GM18517 (cell line): ENCODE data around the gene DFFA.
A peak's percentile ranks its signal among the peaks of the same experiment; 100 is the strongest.

ENCODE experiments used
- ATAC-seq: cut with Tn5 transposase; IDR thresholded peaks from one replicate; pipeline ENCODE4 v1.9.1; 2021; ENCODE audit warnings: mild to moderate bottlenecking, moderate library complexity; ENCODE audit not compliant: unreplicated experiment

Gene DFFA, protein sequence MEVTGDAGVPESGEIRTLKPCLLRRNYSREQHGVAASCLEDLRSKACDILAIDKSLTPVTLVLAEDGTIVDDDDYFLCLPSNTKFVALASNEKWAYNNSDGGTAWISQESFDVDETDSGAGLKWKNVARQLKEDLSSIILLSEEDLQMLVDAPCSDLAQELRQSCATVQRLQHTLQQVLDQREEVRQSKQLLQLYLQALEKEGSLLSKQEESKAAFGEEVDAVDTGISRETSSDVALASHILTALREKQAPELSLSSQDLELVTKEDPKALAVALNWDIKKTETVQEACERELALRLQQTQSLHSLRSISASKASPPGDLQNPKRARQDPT

DNA sequence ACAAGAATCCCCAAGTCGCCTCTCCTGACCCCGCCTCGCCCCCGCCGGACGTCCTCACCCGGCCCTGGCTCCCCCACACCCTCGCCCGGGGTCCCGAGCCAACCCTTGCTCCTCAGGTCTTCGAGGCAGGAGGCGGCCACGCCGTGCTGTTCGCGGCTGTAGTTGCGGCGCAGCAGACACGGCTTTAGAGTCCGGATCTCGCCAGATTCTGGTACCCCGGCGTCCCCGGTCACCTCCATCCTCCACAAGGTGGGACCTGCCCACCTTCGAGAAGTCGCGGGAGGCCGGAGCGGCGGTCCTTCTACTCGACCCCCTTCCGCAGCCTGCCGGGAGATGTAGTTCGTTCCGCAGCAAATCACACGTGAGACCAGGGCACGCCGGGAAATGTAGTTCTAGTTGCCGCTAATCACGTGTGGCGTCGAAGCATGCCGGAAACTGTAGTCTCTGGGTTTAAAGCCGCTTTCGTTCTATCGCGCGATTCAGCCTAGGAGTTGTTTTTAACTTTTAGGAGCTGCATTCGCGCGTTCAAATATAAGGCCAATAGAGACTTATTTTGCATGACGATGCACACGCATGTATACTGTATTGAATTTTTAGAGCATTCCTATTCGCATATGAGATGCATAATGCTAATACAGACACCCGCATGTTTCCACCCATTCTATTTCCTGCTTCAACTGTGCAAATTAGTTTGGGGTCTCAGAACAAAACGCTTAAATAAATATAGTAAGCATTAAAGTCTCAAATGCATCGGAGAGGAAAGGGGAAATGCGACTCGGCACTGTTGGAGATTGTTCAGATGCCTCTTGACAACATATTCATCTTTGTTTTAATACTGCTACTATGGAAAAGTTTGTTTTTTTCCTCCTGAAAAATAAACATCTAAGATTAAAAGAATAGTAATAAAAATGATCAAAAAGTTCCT is at the start of gene DFFA:
Gene DFFA (minus strand): TSS at position 310 of the 925 bp plus-strand sequence. CDS start 71 bp downstream, at position 239.
- peak; percentile 80 for ATAC-seq

DNA sequence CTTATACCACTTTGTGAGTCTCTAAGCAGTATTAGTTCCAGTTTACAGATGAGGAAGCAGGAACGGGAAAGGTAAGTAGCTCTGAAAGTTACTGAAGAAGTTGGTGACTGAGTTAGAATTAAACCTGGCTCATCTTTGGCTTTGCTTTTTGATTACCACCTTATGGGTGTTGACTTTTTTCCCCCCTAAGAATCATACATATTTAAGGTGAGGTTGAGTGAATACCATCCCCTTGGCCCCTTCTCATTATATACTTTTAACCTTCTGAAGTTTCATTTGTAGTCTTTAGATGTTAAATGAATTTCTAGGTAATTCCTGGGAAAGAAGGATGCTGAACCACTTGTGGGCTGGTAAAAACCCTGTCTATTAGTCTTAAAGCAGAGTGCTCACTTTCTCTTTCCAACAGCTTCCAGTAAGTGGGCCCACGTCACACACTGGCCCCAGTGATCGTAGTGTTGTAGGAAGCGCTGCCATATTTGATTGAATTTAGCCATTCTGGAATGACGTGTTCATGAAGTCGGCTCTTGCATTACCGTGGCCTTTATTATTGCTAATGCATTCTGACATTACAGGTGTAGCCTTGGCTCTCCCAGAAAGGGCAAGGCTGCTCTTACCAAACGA is 49.3 kb upstream of the DFFA start:
- ATAC-seq, result no peak

- no peak for ATAC-seq
Measured at GRCh38 chr1:10520952-10521351, 48.6 kb upstream of the DFFA start.

DNA sequence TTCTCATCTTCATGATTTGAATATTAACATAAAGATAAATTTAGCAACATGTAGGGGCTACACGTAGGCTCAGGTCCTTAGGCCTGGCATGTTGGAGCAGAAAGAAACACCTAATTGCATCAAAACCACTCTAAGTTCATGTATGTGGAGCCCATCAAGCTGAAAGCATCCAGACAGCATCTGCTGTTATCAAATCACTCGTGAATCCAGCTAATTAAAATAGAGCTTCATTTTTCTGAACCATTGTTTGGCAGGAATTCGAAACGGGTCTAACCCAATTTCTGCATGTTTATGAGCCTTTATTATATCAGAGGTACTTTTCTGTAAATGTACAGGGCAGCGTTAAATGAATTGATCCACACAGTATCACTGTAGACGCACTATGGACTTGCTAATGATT is 48.2 kb upstream of the DFFA start:
- no peak for ATAC-seq

GRCh38 chr1:10519016-10519417 is 46.7 kb upstream of the DFFA start:
- ATAC-seq, result no peak

DNA sequence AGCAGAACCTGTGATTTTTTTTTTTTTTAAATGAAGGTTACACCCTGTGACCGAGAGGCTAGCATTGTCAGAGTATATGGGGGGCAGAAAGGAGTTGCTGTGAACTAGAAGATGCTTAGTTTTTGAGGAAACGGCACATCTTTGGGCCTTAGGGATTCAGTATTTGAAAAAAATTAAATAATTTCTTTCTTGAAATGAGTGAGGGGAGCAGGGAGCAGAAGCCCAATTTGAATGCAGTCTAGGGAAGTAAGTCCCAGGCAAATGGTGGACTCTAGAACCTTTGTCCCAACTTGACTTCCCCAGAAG is 45.3 kb upstream of the DFFA start:
- ATAC-seq, result no peak

DNA sequence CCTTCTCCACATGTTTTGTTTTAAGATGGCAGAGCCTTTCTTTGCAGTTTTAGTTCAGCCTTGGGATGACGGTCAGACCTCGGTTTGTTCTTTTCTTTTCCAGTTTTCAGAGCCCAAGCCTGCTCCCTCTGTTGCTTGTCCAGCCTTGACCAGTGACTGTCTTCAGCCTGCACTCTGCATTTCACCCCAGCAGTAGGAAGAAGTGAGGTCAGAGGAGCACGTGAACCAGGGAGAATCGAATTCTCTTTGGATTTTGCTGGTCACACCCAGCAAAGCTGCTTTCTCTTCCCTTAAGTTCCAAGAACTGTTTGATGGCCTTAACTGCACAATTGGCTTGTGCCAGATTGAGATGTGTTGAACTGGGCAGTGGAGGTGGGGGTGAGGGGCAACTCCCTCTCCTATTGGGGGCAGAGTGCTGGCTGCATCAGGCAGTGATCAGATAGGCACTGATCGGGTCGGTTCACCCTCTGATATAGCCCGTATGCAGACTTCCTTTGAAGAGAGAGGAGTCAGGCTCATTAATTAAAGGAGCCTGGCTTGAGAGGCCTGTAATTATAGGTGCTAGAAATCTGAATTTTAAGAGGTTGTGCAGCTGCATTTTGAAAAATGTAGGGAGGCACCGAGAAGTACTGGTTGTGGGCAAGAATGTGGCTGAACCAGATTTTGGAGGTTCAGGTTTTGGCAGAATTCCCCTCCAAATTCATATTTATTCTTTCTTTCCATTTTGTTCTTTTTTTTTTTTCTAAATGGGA is 44.8 kb upstream of the DFFA start:
- ATAC-seq, result no peak

DNA sequence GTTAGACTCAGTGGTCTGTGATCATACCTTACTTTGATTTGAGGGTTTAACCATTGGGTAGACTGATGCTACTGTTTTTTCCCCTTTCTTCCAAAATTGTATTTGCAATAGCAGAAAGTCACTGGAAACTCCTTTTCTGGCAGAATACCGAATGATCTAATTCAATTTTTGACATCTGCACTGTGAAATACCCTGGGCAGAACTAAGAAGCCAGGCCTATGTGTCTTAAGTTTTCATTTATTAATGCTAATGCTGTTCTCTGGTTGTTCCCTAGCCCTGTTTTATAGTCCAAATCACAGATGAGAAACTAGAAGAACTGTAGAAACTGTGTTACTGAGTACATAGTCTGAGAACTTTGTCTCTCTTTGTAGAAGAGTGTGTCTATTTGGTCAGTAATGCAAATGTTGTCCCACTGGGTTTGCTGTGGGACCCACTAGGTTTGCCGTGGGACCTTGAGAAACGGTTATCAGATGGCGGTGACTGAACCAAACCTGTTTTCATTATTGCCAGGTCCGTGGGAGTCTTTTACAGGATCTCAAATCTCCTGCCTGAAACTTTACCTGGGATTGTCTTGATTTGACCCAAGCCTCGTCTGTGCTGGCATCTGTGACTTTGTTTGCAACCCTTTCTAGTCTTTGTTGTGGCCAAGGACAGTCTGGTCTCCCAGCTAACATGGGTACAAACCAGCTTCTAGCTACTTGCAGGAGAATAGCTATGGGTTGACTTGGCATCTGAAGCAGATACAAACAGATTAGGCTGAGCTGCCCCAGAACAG is 43.8 kb upstream of the DFFA start:
- no peak for ATAC-seq

DNA sequence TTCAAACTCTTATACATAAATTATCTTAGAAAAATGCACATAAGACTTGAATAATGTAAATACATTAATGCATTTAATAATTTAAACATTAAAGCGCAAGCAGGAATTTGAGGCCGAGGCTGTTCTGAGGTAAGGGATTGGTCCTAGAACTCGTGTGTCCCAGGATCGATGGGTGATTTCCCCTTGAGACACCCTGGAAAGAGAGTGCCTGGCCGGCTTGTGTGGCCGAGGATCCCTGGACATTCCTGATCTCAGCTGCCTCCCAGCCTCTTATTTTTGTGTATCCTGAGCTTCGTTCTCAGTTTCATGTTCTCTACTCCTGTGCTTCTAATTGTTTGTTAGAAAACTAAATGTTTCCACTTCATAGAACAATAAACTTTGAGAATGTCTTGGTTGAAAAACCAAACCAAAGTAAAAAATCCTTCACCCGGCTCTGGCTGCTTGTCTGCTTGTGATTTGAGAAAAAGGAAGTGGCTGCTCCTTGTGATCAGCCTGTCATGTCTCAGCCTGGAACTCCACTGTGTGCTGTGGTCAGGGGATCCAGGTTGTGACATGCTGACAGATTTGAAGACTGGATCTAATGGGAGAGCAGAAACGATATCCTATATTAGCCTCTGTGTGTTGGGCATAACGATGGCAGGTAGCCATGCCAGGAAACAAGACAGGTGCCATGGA is 43.1 kb upstream of the DFFA start:
- ATAC-seq, result no peak

GRCh38 chr1:10514490-10515235 is 42.3 kb upstream of the DFFA start:
- no peak for ATAC-seq

GRCh38 chr1:10513199-10513598 is 40.9 kb upstream of the DFFA start:
- ATAC-seq, result no peak

- no peak for ATAC-seq
Measured at GRCh38 chr1:10511494-10511885, 39.2 kb upstream of the DFFA start.

- peak; percentile 77 for ATAC-seq
Measured at GRCh38 chr1:10510520-10511493, 38.5 kb upstream of the DFFA start.

GRCh38 chr1:10509809-10510509 is 37.6 kb upstream of the DFFA start:
- ATAC-seq, result no peak

GRCh38 chr1:10508511-10508951 is 36.2 kb upstream of the DFFA start:
- ATAC-seq, result no peak

GRCh38 chr1:10507111-10507879 is 35.0 kb upstream of the DFFA start:
- ATAC-seq, result no peak
